Lower leg skin (tissue), 4 donors: ENCODE data around the gene PRKCE. TPM values are rescaled to one million over a fixed set of nuclear protein-coding genes. Genes with fewer than 3 reads are reported as not detected.

Source experiments
- DNase-seq, 2 donors: peaks; one replicate each; pipeline ENCODE4 v3.0.0-alpha.2; 2019; ENCODE audit warnings: low spot score in 2 of 2
- H3K4me3 ChIP-seq: fragments of 200-600 bp; sonication (generic); 2 replicates; pipeline ENCODE4 v1.5.1; 2017; ENCODE audit warnings: mild to moderate bottlenecking, low read depth; ENCODE audit not compliant: poor library complexity, severe bottlenecking
- POLR2A ChIP-seq, 2 donors: fragments of 450-650 bp; IDR thresholded peaks; one replicate each; pipeline ENCODE4 v1.6.1; 2016 to 2017; ENCODE audit warnings: antibody characterized with exemption in 2 of 2, mild to moderate bottlenecking in 1 of 2, moderate library complexity in 1 of 2
- WGBS, 2 donors: methylation state at CpG; one replicate each; pipeline ENCODE4 v1.1.5; 2018; 5-methylcytosine and 5-hydroxymethylcytosine counted together
- intact Hi-C: fragments of 100-400 bp; cut with DNase I; formaldehyde crosslinking; loops from one replicate; pipeline ENCODE4 v1.15.0; 2023; ENCODE audit warnings: low total_unique reads
- total RNA-seq, 4 donors: library from RNA; depleted of rRNA; stranded (reverse); fragments of >200 nt; gene quantifications; one replicate each; pipeline ENCODE4 v1.1.0, GENCODE V29; 2016
- TF ChIP-seq, protein P1 (sequence below), 3 donors: fragments of 450-650 bp; IDR thresholded peaks; one replicate each; pipeline ENCODE4 v1.5.1; 2016; ENCODE audit warnings: antibody characterized with exemption in 3 of 3, mild to moderate bottlenecking in 3 of 3, moderate library complexity in 2 of 3

The PRKCE gene
- total RNA-seq, 4 donors from 2014 or later: 3.5 to 10.3 (median 6.1) TPM

GRCh38 chr2:46012618-46013240, 361.3 kb downstream of the PRKCE start:
- intact Hi-C loops: loop anchor here (10.0 kb wide), 1 partner anchor 352 kb away; no protein-coding TSS in a partner anchor
- no peak for TF ChIP-seq POLR2A (IDR thresholded peaks at IDR 0.05)
- TF ChIP-seq, protein P1, sequence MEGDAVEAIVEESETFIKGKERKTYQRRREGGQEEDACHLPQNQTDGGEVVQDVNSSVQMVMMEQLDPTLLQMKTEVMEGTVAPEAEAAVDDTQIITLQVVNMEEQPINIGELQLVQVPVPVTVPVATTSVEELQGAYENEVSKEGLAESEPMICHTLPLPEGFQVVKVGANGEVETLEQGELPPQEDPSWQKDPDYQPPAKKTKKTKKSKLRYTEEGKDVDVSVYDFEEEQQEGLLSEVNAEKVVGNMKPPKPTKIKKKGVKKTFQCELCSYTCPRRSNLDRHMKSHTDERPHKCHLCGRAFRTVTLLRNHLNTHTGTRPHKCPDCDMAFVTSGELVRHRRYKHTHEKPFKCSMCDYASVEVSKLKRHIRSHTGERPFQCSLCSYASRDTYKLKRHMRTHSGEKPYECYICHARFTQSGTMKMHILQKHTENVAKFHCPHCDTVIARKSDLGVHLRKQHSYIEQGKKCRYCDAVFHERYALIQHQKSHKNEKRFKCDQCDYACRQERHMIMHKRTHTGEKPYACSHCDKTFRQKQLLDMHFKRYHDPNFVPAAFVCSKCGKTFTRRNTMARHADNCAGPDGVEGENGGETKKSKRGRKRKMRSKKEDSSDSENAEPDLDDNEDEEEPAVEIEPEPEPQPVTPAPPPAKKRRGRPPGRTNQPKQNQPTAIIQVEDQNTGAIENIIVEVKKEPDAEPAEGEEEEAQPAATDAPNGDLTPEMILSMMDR (IDR thresholded peaks at IDR 0.05): no peak
- H3K4me3 ChIP-seq: no peak overlapping the region
- no peak for DNase-seq
- WGBS, 2 donors: 62 to 68% methylated on average over 3 of the region's 3 CpGs

GRCh38 chr2:46013726-46014125, 362.3 kb downstream of the PRKCE start:
- intact Hi-C loops: loop anchor here (10.0 kb wide), 1 partner anchor 351 kb away; no protein-coding TSS in a partner anchor
- no peak overlapping the region for H3K4me3 ChIP-seq
- TF ChIP-seq, protein P1 (IDR thresholded peaks at IDR 0.05): no peak
- TF ChIP-seq POLR2A (IDR thresholded peaks at IDR 0.05): no peak
- 97 to 98% methylated on average over 5 of the region's 5 CpGs for WGBS, 2 donors
- DNase-seq: no peak

DNA sequence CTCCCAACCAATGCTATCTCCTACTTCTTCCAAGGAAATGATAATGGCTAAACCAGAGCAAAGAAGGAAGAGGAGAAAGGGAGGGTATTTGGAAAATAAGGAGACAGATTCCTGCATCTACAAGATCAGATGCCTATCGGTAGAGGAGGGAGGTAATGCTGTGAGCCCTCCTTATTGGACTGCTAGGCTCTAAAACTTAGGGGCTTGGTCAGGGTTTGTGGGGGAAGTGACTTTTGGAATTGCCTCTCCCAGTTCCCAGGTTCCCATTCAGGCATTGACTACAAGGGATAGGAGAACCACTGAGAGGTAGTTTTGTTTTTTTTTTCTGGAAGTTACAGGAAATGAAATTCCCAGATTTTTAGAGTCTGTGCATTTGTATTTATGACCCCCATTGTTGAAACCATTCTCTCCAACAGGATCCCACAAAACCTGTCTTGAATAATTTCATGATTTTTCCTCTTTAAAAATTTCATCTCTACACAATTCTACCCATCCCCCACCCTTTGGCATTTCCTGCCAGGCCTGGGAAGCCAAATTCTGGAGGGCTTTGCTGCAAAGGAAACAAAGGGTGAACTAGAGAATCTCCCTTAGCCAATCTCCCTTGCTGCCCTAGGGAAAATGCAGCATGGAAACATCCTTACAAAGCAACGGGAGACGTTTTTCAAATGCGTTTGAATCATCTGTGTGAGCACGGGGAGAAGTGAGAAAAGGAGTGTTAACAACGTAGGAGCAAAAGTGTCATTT, 363.6 kb downstream of the PRKCE start:
- no peak for DNase-seq
- intact Hi-C loops: loop anchor here (10.0 kb wide), 1 partner anchor 350 kb away; no protein-coding TSS in a partner anchor
- no peak overlapping the region for H3K4me3 ChIP-seq
- 55 to 65% methylated on average over 6 of the region's 6 CpGs for WGBS, 2 donors
- TF ChIP-seq POLR2A (IDR thresholded peaks at IDR 0.05): no peak
- TF ChIP-seq, protein P1 (IDR thresholded peaks at IDR 0.05): no peak

GRCh38 chr2:46015671-46016070, 364.2 kb downstream of the PRKCE start:
- TF ChIP-seq, protein P1 (IDR thresholded peaks at IDR 0.05): no peak
- TF ChIP-seq POLR2A (IDR thresholded peaks at IDR 0.05): no peak
- DNase-seq: no peak
- intact Hi-C loops: loop anchor here (10.0 kb wide), 1 partner anchor 349 kb away; no protein-coding TSS in a partner anchor
- 55 to 67% methylated on average over 7 of the region's 7 CpGs for WGBS, 2 donors
- H3K4me3 ChIP-seq: no peak overlapping the region

GRCh38 chr2:46016091-46016490, 364.6 kb downstream of the PRKCE start:
- WGBS, 2 donors: 93 to 99% methylated on average over 6 of the region's 6 CpGs
- no peak for DNase-seq
- no peak for TF ChIP-seq POLR2A (IDR thresholded peaks at IDR 0.05)
- TF ChIP-seq, protein P1 (IDR thresholded peaks at IDR 0.05): no peak
- H3K4me3 ChIP-seq: no peak overlapping the region
- intact Hi-C loops: loop anchor here (10.0 kb wide), 1 partner anchor 349 kb away; no protein-coding TSS in a partner anchor
